ENCODE data around the gene PPP2R2C.

PPP2R2C gene

DNA sequence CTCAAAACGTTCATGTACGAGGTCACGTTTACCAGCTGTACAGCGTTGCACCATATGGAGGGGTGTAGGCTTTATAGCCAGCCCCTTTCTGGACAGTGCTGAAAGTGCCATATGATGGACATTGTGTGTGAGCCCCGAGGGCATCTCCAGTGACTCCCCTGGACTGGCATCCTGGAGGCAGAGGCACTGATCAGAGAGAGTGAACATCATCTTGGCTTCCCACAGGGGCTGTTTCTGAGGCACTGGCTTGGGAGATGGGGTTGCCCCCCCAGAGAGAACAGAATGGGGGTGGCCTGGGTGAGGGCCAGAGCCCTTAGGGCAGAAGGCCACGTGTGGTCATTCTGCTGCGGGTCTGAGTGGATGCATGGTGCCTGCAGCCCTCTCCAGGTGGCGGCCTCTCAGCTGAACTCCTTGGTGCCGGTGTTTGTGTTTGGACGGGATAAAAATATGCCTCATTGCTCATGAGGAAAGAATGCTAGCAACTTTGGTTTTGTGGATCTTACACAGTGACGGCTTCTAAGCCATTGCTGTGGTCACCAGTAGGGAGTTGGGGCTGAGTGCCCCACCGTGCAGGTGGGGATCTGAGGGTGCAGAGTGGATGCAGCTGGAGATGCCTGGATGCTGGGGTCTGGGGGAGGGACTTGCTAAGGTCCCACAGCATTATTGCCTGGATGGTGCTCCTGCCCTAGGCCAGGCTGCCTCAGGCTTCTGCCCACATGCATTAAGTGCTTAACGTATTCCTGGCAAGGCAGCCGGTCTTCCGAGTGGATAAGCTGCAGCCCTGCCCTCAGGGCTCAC, 199.4 kb downstream of the PPP2R2C start:
- peaks cover 0 to 15% (median 6%) of the 10 kb centered on the region in 5 donors for H3K36me3 ChIP-seq (ENCODE audit: control insufficient read depth in 5 of 5, insufficient read depth in 5 of 5, low read length in 5 of 5)
- no peak overlapping the region for H3K4me3 ChIP-seq (ENCODE audit: low read depth in 1 of 5, low read length in 5 of 5)
- peak overlapping the region in 1 of 5 donors; percentile 33 for H3K9ac ChIP-seq (ENCODE audit: low read length in 5 of 5)
- H3K4me1 ChIP-seq (ENCODE audit: control insufficient read depth in 5 of 5, insufficient read depth in 5 of 5, low read length in 5 of 5): peaks cover 22 to 88% (median 76%) of the 10 kb centered on the region in 5 donors
- H3K9me3 ChIP-seq (ENCODE audit: control insufficient read depth in 5 of 5, low read length in 5 of 5): no peaks in the 10 kb centered on the region
- H3K27me3 ChIP-seq (ENCODE audit: control insufficient read depth in 5 of 5, insufficient read depth in 4 of 5, low read length in 5 of 5): no peaks in the 10 kb centered on the region
- H3K27ac ChIP-seq (ENCODE audit: low read depth, low read length): no peak overlapping the region

DNA sequence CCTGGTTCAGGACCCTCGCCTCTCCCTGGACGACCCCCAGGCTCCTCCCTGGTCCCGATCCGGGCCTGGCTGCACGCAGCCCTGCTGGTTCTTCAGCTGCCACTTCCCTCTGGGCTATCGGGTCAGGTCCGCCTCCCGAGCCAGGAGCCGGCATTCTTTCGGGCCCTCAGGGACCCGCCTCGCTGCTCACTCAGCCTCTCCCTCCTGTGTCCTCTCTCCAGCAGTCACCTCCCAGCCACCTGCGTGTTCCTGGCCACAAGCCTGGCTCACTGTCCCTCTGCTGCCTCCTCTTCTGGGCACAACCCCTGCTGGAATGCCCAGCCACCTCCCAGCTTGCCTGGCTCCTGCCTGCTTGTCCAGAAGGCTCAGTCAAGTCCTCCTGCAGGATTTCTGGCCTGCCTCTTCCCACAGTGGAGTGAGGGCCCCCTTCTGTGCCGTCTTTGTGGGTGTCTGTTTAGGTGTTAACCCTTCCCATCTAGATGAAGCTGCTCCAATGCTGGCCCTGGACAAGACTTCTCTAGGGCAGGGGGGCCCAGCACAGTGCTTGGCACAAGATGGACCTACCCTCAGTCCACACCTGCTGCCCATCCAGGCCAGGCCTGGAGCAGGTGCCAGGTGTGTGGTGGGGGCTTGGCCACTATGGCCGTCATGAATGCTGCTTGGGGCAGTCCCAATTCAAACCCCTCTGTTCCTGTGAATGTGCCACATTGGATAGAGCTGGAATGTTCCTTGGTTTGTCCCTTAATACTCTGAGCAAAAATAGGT, 200.5 kb downstream of the PPP2R2C start:
- H3K27ac ChIP-seq (ENCODE audit: low read depth, low read length): peak overlapping the region; percentile 46
- peak overlapping the region; percentile 79 to 93 (median 82) for H3K4me3 ChIP-seq (ENCODE audit: low read depth in 1 of 5, low read length in 5 of 5)
- H3K4me1 ChIP-seq (ENCODE audit: control insufficient read depth in 5 of 5, insufficient read depth in 5 of 5, low read length in 5 of 5): peaks cover 18 to 88% (median 66%) of the 10 kb centered on the region in 5 donors
- peak overlapping the region; percentile 17 to 84 (median 68) for H3K9ac ChIP-seq (ENCODE audit: low read length in 5 of 5)
- no peaks in the 10 kb centered on the region for H3K27me3 ChIP-seq (ENCODE audit: control insufficient read depth in 5 of 5, insufficient read depth in 4 of 5, low read length in 5 of 5)
- H3K9me3 ChIP-seq (ENCODE audit: control insufficient read depth in 5 of 5, low read length in 5 of 5): no peaks in the 10 kb centered on the region
- peaks cover 0 to 8% (median 0%) of the 10 kb centered on the region in 5 donors for H3K36me3 ChIP-seq (ENCODE audit: control insufficient read depth in 5 of 5, insufficient read depth in 5 of 5, low read length in 5 of 5)

DNA sequence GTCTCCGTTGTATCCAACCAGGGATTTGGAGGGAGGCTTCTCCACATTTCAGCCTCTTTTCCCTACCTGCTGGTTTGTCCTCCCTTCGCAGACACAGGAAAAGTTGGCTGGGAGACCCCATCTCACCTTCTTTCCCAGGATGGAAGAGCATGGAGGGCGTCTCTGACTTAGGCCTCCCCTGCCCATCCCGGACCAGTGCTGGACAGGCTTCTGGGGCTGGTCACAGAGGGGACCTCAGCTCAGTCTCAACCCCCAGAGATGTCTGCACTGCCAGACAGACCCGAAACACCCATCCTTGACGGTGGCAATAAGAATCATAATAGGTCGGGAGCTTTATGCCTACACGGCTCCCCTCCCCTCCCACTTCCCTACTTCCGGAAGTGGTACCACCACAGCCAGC, 201.2 kb downstream of the PPP2R2C start:
- Histone ChIP-seq H3K4me1 (ENCODE audit: control insufficient read depth in 5 of 5, insufficient read depth in 5 of 5, low read length in 5 of 5) (peaks cover 18 to 81% (median 61%) of the 10 kb centered on the region in 5 donors), H3K9ac (ENCODE audit: low read length in 5 of 5) (peak overlapping the region; percentile 17 to 84 (median 68)), H3K27ac (ENCODE audit: low read depth, low read length) (peak overlapping the region; percentile 46)

GRCh38 chr4:6270636-6271121, 201.7 kb downstream of the PPP2R2C start:
- Histone ChIP-seq H3K27ac (ENCODE audit: low read depth, low read length) (peak overlapping the region; percentile 46), H3K9ac (ENCODE audit: low read length in 5 of 5) (peak overlapping the region; percentile 17 to 84 (median 68)), H3K4me1 (ENCODE audit: control insufficient read depth in 5 of 5, insufficient read depth in 5 of 5, low read length in 5 of 5) (peaks cover 18 to 76% (median 56%) of the 10 kb centered on the region in 5 donors), H3K9me3 (ENCODE audit: control insufficient read depth in 5 of 5, low read length in 5 of 5) (no peaks in the 10 kb centered on the region), H3K27me3 (ENCODE audit: control insufficient read depth in 5 of 5, insufficient read depth in 4 of 5, low read length in 5 of 5) (no peaks in the 10 kb centered on the region), H3K36me3 (ENCODE audit: control insufficient read depth in 5 of 5, insufficient read depth in 5 of 5, low read length in 5 of 5) (peaks cover 0 to 7% (median 0%) of the 10 kb centered on the region in 5 donors), H3K4me3 (ENCODE audit: low read depth in 1 of 5, low read length in 5 of 5) (peak overlapping the region; percentile 79 to 93 (median 82))

More for the DNA sequence above, 201.2 kb downstream of the PPP2R2C start:
- Histone ChIP-seq H3K36me3 (ENCODE audit: control insufficient read depth in 5 of 5, insufficient read depth in 5 of 5, low read length in 5 of 5) (peaks cover 0 to 8% (median 0%) of the 10 kb centered on the region in 5 donors), H3K4me3 (ENCODE audit: low read depth in 1 of 5, low read length in 5 of 5) (peak overlapping the region; percentile 79 to 93 (median 82)), H3K9me3 (ENCODE audit: control insufficient read depth in 5 of 5, low read length in 5 of 5) (no peaks in the 10 kb centered on the region), H3K27me3 (ENCODE audit: control insufficient read depth in 5 of 5, insufficient read depth in 4 of 5, low read length in 5 of 5) (no peaks in the 10 kb centered on the region)
